GM18867 (cell line): ENCODE measurements around the gene TRIB2.

Experiments
- ATAC-seq: cut with Tn5 transposase; IDR thresholded peaks from one replicate; pipeline ENCODE4 v1.9.1; 2021; ENCODE audit warnings: mild to moderate bottlenecking, moderate library complexity; ENCODE audit not compliant: unreplicated experiment

TRIB2 gene

GRCh38 chr2:12771154-12771553 lies 54.4 kb downstream of the TRIB2 start:
- ATAC-seq = no peak

- no peak for ATAC-seq
These were observed 57.1 kb downstream of the TRIB2 start for GRCh38 chr2:12773586-12774394.

GRCh38 chr2:12774395-12774727 lies 57.6 kb downstream of the TRIB2 start:
- no peak for ATAC-seq

- no peak for ATAC-seq
These were observed 59.8 kb downstream of the TRIB2 start for GRCh38 chr2:12776521-12776961.

GRCh38 chr2:12778369-12778768 lies 61.6 kb downstream of the TRIB2 start:
- no peak for ATAC-seq

- ATAC-seq = no peak
These were observed 62.3 kb downstream of the TRIB2 start for GRCh38 chr2:12778811-12779579.

- no peak for ATAC-seq
These were observed 64.6 kb downstream of the TRIB2 start for GRCh38 chr2:12781329-12781728.

GRCh38 chr2:12787891-12788801 lies 71.4 kb downstream of the TRIB2 start:
- ATAC-seq = no peak

- ATAC-seq = no peak
These were observed 75.2 kb downstream of the TRIB2 start for GRCh38 chr2:12791906-12792305.
